Ecto neural progenitor cell (in vitro differentiated cells): ENCODE results near the gene BRMS1.
A peak's percentile ranks its signal among the peaks of the same experiment; 100 is the strongest.
"Not testable (repeated sequence)": the region's sequence is repeated elsewhere in the genome, so short reads cannot be mapped to it uniquely, and the experiment has no call there.

Experiments used
- DNase-seq: peaks from one replicate; pipeline ENCODE4 v3.0.0-alpha.2; 2018; ENCODE audit warnings: low spot score

BRMS1 gene

GRCh38 chr11:66322732-66323427 lies 22.0 kb downstream of the BRMS1 start:
- peak; percentile 54 for DNase-seq

GRCh38 chr11:66321606-66322005 lies 23.3 kb downstream of the BRMS1 start:
- DNase-seq: no peak

- DNase-seq: not testable (repeated sequence)
Observed at GRCh38 chr11:66320748-66321147, 24.2 kb downstream of the BRMS1 start.

GRCh38 chr11:66320289-66320688 lies 24.6 kb downstream of the BRMS1 start:
- DNase-seq: not testable (repeated sequence)

GRCh38 chr11:66318600-66318970 lies 26.3 kb downstream of the BRMS1 start:
- no peak for DNase-seq

- no peak for DNase-seq
Observed at GRCh38 chr11:66317723-66318599, 26.9 kb downstream of the BRMS1 start.

GRCh38 chr11:66317322-66317722 lies 27.6 kb downstream of the BRMS1 start:
- no peak for DNase-seq

GRCh38 chr11:66316849-66317251 lies 28.1 kb downstream of the BRMS1 start, which contains the start of gene CD248:
TSS of gene CD248 (minus strand) at chr11:66317044. CDS start at chr11:66317027, 17 bp downstream.
- DNase-seq: no peak

- DNase-seq: no peak
Observed at GRCh38 chr11:66315921-66316811, 28.7 kb downstream of the BRMS1 start.

- DNase-seq: no peak
Observed at GRCh38 chr11:66315498-66315885, 29.4 kb downstream of the BRMS1 start.

- no peak for DNase-seq
Observed at GRCh38 chr11:66314561-66315497, 30.1 kb downstream of the BRMS1 start.

GRCh38 chr11:66314186-66314501 lies 30.8 kb downstream of the BRMS1 start:
- DNase-seq: no peak

- DNase-seq: no peak
Observed at GRCh38 chr11:66313321-66314185, 31.4 kb downstream of the BRMS1 start.

- DNase-seq: peak; percentile 100
Observed at GRCh38 chr11:66312549-66313320, 32.2 kb downstream of the BRMS1 start.

- DNase-seq: peak; percentile 92
Observed at GRCh38 chr11:66311965-66312548, 32.8 kb downstream of the BRMS1 start.

GRCh38 chr11:66311470-66311964 lies 33.4 kb downstream of the BRMS1 start:
- no peak for DNase-seq

GRCh38 chr11:66310803-66311440 lies 34.0 kb downstream of the BRMS1 start:
- DNase-seq: peak; percentile 43

GRCh38 chr11:66310324-66310723 lies 34.6 kb downstream of the BRMS1 start:
- DNase-seq: no peak
